Measurements from ENCODE around the gene MYT1. TPM values are rescaled to one million over a fixed set of nuclear protein-coding genes. Genes with fewer than 3 reads are reported as not detected.

The MYT1 gene
- total RNA-seq, 1 experiment from 2014 or later, result 0.22 TPM

DNA sequence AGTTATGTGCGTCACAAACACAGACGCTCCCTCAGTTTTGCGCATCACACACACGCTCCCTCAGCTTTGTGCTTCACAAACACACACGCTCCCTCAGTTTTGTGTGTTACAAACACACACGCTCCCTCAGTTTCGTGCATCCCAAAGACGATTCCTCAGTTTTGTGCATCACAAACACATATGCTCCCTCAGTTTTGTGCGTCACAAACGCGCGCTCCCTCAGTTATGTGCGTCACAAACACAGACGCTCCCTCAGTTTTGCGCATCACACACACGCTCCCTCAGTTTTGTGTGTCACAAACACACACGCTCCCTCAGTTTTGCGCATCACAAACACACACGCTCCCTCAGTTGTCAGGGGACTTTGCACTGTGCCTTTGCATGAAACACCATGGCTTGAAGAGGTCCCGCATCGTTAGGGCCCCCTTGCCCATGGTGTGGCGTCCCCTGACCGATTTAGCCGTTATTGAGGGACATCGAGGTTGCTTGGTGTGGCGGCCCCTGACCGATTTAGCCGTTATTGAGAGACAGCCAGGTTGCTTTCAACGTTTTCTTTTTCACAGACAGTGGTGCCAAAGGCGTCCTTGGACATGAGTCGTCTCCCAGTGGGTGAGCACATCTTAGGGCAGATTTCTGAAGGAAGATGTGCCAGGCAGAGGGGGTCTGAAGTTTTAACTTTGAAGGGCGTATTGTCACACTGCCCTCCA is 28.1 kb upstream of the MYT1 start:
- no peak overlapping the region for H3K9ac ChIP-seq (ENCODE audit: low read length)
- no peaks in the 10 kb centered on the region for H3K27me3 ChIP-seq (ENCODE audit: low read length)
- CTCF ChIA-PET, result no interaction called here
- H3K27ac ChIP-seq (ENCODE audit: low read length), result no peak overlapping the region
- BruUV-seq (replicated peaks), result no TSS peak
- H3K9me3 ChIP-seq (ENCODE audit: low read length), result no peaks in the 10 kb centered on the region
- no peaks in the 10 kb centered on the region for H3F3A ChIP-seq (ENCODE audit: low read length, unreplicated experiment)
- no peak overlapping the region for H3K4me3 ChIP-seq (ENCODE audit: low read length)
- no peak overlapping the region for H2AFZ ChIP-seq (ENCODE audit: low read length)
- no peaks in the 10 kb centered on the region for H3K4me1 ChIP-seq (ENCODE audit: insufficient read depth, low read length)
- DNase-seq (no peak), ATAC-seq (no peak)
- H3K79me2 ChIP-seq (ENCODE audit: low read length), result no peaks in the 10 kb centered on the region
- POLR2A ChIA-PET (ENCODE audit: unreplicated experiment), result no interaction called here
- TF ChIP-seq EZH2phosphoT487 (IDR thresholded peaks at IDR 0.05; ENCODE audit: borderline replicate concordance, low read length), result no peak
- TF ChIP-seq, protein P1, sequence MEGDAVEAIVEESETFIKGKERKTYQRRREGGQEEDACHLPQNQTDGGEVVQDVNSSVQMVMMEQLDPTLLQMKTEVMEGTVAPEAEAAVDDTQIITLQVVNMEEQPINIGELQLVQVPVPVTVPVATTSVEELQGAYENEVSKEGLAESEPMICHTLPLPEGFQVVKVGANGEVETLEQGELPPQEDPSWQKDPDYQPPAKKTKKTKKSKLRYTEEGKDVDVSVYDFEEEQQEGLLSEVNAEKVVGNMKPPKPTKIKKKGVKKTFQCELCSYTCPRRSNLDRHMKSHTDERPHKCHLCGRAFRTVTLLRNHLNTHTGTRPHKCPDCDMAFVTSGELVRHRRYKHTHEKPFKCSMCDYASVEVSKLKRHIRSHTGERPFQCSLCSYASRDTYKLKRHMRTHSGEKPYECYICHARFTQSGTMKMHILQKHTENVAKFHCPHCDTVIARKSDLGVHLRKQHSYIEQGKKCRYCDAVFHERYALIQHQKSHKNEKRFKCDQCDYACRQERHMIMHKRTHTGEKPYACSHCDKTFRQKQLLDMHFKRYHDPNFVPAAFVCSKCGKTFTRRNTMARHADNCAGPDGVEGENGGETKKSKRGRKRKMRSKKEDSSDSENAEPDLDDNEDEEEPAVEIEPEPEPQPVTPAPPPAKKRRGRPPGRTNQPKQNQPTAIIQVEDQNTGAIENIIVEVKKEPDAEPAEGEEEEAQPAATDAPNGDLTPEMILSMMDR (conservative IDR thresholded peaks at IDR 0.05; ENCODE audit: low read depth, low read length), result no peak
- no peak for TF ChIP-seq EZH2 (IDR thresholded peaks at IDR 0.05; ENCODE audit: low read length, unreplicated experiment)
- no peak overlapping the region for H3K4me2 ChIP-seq (ENCODE audit: low read length)
- H4K20me1 ChIP-seq (ENCODE audit: low read length), result no peaks in the 10 kb centered on the region
- H3K9me2 ChIP-seq (replicated peaks; ENCODE audit: low read length), result no peaks in the 10 kb centered on the region
- no peaks in the 10 kb centered on the region for H3K36me3 ChIP-seq (ENCODE audit: low read depth, low read length)
- intact Hi-C loops (cut with micrococcal nuclease), result no loop called here

DNA sequence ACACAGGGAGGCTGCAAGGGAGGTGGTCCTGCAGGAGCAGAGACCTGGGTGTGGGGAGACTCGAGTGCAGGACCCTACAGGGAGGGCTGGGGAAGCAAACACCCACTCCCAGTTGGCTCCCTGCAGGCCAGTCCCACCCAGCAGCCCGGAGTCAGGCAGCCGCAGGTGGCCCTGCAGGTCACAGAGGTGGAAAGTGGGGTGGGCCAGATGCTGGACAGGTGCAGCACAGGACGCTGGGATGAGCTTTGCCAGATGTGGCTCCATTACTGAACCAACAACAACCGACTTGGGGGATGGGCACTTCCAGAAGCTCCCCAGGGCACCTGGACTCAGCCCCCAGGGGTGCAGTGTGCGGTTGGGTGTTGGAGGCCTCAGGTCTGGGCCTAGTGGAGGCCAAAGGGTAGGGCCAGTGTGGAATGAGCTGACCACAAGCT is 26.6 kb upstream of the MYT1 start:
- DNase-seq (no peak), ATAC-seq (no peak)
- TF ChIP-seq, protein P1 (conservative IDR thresholded peaks at IDR 0.05; ENCODE audit: low read depth, low read length), result no peak
- TF ChIP-seq EZH2phosphoT487 (IDR thresholded peaks at IDR 0.05; ENCODE audit: borderline replicate concordance, low read length) (no peak), EZH2 (IDR thresholded peaks at IDR 0.05; ENCODE audit: low read length, unreplicated experiment) (no peak)
- no peak overlapping the region for H3K27ac ChIP-seq (ENCODE audit: low read length)
- no peaks in the 10 kb centered on the region for H3K27me3 ChIP-seq (ENCODE audit: low read length)
- H3K9me3 ChIP-seq (ENCODE audit: low read length), result no peaks in the 10 kb centered on the region
- no TSS peak for BruUV-seq (replicated peaks)
- no peaks in the 10 kb centered on the region for H3K79me2 ChIP-seq (ENCODE audit: low read length)
- no peaks in the 10 kb centered on the region for H3F3A ChIP-seq (ENCODE audit: low read length, unreplicated experiment)
- POLR2A ChIA-PET (ENCODE audit: unreplicated experiment), result no interaction called here
- H3K4me2 ChIP-seq (ENCODE audit: low read length), result no peak overlapping the region
- no peak overlapping the region for H3K4me3 ChIP-seq (ENCODE audit: low read length)
- no peaks in the 10 kb centered on the region for H4K20me1 ChIP-seq (ENCODE audit: low read length)
- no peaks in the 10 kb centered on the region for H3K36me3 ChIP-seq (ENCODE audit: low read depth, low read length)
- H3K9ac ChIP-seq (ENCODE audit: low read length), result no peak overlapping the region
- intact Hi-C loops (cut with micrococcal nuclease), result no loop called here
- H3K9me2 ChIP-seq (replicated peaks; ENCODE audit: low read length), result no peaks in the 10 kb centered on the region
- H3K4me1 ChIP-seq (ENCODE audit: insufficient read depth, low read length), result 0 out of 2 replicates have a peak, but pooled peaks cover 4% of the 10 kb centered on the region
- CTCF ChIA-PET, result no interaction called here
- H2AFZ ChIP-seq (ENCODE audit: low read length), result no peak overlapping the region

DNA sequence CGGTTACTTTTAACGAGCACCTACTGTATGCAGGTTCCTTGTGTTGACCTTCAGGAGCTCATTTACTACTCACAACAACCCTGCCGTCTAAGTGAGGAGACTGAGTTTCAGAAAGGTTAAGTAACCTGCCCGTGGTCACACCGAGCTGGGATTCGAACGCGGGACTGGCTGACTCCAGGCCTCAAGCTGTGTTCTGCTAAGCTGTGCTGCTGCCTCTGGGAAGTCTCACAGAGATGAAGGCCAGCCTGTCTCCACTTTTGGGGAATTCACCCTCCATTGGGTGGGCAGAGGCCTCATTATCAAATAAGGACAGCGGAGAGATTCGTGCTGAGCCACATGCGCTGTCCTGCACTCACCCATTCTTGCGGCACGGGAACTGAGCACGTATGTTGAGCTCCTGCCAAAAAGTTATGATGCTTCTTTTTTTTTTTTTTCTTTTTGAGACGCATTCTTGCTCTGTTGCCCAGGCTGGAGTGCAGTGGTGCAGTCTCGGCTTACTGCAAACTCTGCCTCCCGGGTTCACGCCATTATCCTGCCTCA is 25.9 kb upstream of the MYT1 start:
- ChIA-PET POLR2A (ENCODE audit: unreplicated experiment) (no interaction called here), CTCF (no interaction called here)
- DNase-seq (no peak), ATAC-seq (no peak)
- Histone ChIP-seq H4K20me1 (ENCODE audit: low read length) (no peaks in the 10 kb centered on the region), H3K9ac (ENCODE audit: low read length) (no peak overlapping the region), H2AFZ (ENCODE audit: low read length) (no peak overlapping the region), H3K27ac (ENCODE audit: low read length) (no peak overlapping the region), H3K27me3 (ENCODE audit: low read length) (no peaks in the 10 kb centered on the region), H3K79me2 (ENCODE audit: low read length) (no peaks in the 10 kb centered on the region), H3K4me2 (ENCODE audit: low read length) (no peak overlapping the region), H3K4me3 (ENCODE audit: low read length) (no peak overlapping the region), H3F3A (ENCODE audit: low read length, unreplicated experiment) (no peaks in the 10 kb centered on the region), H3K4me1 (ENCODE audit: insufficient read depth, low read length) (0 out of 2 replicates have a peak, but pooled peaks cover 9% of the 10 kb centered on the region), H3K9me3 (ENCODE audit: low read length) (no peaks in the 10 kb centered on the region), H3K9me2 (replicated peaks; ENCODE audit: low read length) (no peaks in the 10 kb centered on the region), H3K36me3 (ENCODE audit: low read depth, low read length) (no peaks in the 10 kb centered on the region)
- intact Hi-C loops (cut with micrococcal nuclease), result no loop called here
- TF ChIP-seq EZH2phosphoT487 (IDR thresholded peaks at IDR 0.05; ENCODE audit: borderline replicate concordance, low read length) (no peak), EZH2 (IDR thresholded peaks at IDR 0.05; ENCODE audit: low read length, unreplicated experiment) (no peak)
- TF ChIP-seq, protein P1 (conservative IDR thresholded peaks at IDR 0.05; ENCODE audit: low read depth, low read length), result no peak
- no TSS peak for BruUV-seq (replicated peaks)

Measured in PC-3 (cell line).